Uterus (tissue), 2 donors: ENCODE data around the gene GRIN1.

Experiments used
- CTCF ChIP-seq, 4 experiments: fragments of 200-600 bp in 2 of 4; fragments of 450-650 bp in 2 of 4; sonication (generic) in 2 of 4; IDR thresholded peaks; one replicate each; pipeline ENCODE4 v1.5.1; 2016 to 2019; ENCODE audit warnings: antibody characterized with exemption in 4 of 4, mild to moderate bottlenecking in 2 of 4, moderate library complexity in 1 of 4
- POLR2A ChIP-seq, 2 donors: fragments of 450-650 bp; IDR thresholded peaks; one replicate each; pipeline ENCODE4 v1.6.1; 2016; ENCODE audit warnings: antibody characterized with exemption in 2 of 2, mild to moderate bottlenecking in 1 of 2, moderate library complexity in 1 of 2

GRCh38 chr9:137189297-137190295 lies 50.6 kb downstream of the GRIN1 start:
- TF ChIP-seq CTCF (IDR thresholded peaks at IDR 0.05) (peak in 1 of 4 experiments; percentile 1), POLR2A (IDR thresholded peaks at IDR 0.05) (no peak)
